ENCODE measurements around the gene TASP1. TPM values are rescaled to one million over a fixed set of nuclear protein-coding genes. Genes with fewer than 3 reads are reported as not detected.

TASP1 gene
- total RNA-seq, 1 donor from 2014 or later: 9.0 TPM

DNA sequence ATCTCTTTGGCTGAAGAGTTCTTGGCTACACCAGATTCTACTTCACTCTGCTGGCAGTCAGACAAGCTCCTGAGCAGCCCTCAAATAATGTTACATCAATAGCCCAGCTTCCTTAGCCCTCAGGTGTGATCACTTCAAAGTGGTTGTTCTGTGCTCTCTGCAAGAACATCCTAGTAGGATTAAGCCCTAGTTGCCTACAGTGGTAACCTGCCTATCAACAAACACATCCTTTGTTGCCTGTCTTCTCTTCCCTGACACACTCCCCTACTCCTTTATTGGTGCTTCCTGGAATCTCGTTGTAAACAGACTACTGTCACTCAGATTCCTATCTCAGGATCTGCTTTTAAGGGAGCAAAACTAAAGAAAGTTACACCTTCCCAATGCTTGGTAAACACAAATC, 45.1 kb upstream of the TASP1 start:
- DNase-seq (ENCODE audit: extremely low spot score, unreplicated experiment): no peak
- H3K36me3 Mint-ChIP-seq (ENCODE audit: unreplicated experiment): no peaks in the 10 kb centered on the region
- H3K4me1 Mint-ChIP-seq (ENCODE audit: unreplicated experiment): no peaks in the 10 kb centered on the region
- H3K27me3 Mint-ChIP-seq (ENCODE audit: unreplicated experiment): peaks cover 13% of the 10 kb centered on the region
- no peak overlapping the region for H3K4me3 Mint-ChIP-seq (ENCODE audit: unreplicated experiment)
- TF ChIP-seq, protein P1, sequence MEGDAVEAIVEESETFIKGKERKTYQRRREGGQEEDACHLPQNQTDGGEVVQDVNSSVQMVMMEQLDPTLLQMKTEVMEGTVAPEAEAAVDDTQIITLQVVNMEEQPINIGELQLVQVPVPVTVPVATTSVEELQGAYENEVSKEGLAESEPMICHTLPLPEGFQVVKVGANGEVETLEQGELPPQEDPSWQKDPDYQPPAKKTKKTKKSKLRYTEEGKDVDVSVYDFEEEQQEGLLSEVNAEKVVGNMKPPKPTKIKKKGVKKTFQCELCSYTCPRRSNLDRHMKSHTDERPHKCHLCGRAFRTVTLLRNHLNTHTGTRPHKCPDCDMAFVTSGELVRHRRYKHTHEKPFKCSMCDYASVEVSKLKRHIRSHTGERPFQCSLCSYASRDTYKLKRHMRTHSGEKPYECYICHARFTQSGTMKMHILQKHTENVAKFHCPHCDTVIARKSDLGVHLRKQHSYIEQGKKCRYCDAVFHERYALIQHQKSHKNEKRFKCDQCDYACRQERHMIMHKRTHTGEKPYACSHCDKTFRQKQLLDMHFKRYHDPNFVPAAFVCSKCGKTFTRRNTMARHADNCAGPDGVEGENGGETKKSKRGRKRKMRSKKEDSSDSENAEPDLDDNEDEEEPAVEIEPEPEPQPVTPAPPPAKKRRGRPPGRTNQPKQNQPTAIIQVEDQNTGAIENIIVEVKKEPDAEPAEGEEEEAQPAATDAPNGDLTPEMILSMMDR (IDR thresholded peaks at IDR 0.05): no peak
- no peak overlapping the region for H3K27ac Mint-ChIP-seq (ENCODE audit: unreplicated experiment)
- H3K9me3 Mint-ChIP-seq (ENCODE audit: unreplicated experiment): no peaks in the 10 kb centered on the region

DNA sequence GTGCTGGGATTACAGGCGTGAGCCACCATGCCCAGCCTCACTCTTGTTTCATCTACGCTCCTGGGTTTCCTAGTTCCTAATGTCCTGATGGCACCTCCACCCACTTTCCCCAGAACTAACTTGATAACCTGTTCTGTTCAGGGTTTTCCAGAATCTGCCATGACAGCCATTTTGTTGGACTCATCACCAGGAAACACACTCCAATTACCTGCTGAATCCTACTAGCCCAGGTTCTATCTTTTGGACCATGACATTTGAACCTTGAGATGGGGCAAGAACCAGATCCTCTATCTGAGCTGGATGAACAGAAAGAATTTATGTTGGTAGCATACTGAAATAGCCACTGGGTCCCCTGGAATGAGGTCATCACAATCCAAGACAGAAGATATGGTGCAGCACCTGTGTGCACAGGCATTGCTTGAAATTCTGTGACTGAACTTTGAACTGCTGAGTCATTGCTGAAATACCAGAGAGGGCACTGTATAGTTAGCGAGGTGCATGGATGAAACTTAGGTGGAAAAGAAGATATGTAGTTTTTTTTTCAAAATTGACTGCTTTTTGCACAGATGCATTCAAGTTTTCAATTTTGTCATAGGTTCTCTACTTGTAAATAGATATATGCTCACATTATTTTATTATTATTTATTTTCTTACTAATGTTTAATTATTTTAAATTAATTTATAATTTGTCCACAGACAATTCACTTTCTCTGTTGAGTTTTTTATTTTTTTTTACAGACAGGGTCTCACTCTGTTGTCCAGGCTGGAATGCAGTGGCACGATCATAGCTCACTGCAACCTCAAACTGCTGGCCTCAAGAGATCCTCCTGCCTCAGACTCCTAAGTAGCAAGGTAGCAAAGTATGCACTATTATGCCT, 42.8 kb upstream of the TASP1 start:
- H3K4me3 Mint-ChIP-seq (ENCODE audit: unreplicated experiment): no peak overlapping the region

DNA sequence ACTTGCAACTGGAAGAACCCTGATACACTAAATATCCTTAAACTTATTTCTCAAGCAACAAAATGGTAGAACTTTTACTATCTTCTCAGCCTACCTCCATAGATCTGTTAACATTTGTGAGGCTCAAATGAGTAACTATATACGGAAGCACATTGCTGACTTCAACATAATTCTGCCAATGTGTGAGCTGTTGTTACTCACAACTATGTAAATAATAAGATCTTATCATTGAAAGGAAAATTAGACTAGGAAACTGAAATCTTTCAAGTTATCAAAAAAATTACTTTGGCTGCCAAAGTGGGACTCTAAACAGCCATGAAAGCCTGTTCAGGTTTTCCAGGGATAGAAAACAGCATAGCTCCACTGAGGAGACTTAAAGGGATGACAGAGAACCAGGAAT, 40.2 kb upstream of the TASP1 start:
- Mint-ChIP-seq H3K4me1 (ENCODE audit: unreplicated experiment) (no peaks in the 10 kb centered on the region), H3K4me3 (ENCODE audit: unreplicated experiment) (no peak overlapping the region), H3K27me3 (ENCODE audit: unreplicated experiment) (peaks cover 5% of the 10 kb centered on the region), H3K36me3 (ENCODE audit: unreplicated experiment) (no peaks in the 10 kb centered on the region), H3K9me3 (ENCODE audit: unreplicated experiment) (no peaks in the 10 kb centered on the region), H3K27ac (ENCODE audit: unreplicated experiment) (no peak overlapping the region)
- TF ChIP-seq, protein P1 (IDR thresholded peaks at IDR 0.05): no peak
- no peak for DNase-seq (ENCODE audit: extremely low spot score, unreplicated experiment)

More for the DNA sequence above, 42.8 kb upstream of the TASP1 start:
- Mint-ChIP-seq H3K36me3 (ENCODE audit: unreplicated experiment) (no peaks in the 10 kb centered on the region), H3K27me3 (ENCODE audit: unreplicated experiment) (peaks cover 10% of the 10 kb centered on the region), H3K4me1 (ENCODE audit: unreplicated experiment) (no peaks in the 10 kb centered on the region), H3K9me3 (ENCODE audit: unreplicated experiment) (no peaks in the 10 kb centered on the region), H3K27ac (ENCODE audit: unreplicated experiment) (no peak overlapping the region)
- no peak for DNase-seq (ENCODE audit: extremely low spot score, unreplicated experiment)
- TF ChIP-seq, protein P1 (IDR thresholded peaks at IDR 0.05): no peak

DNA sequence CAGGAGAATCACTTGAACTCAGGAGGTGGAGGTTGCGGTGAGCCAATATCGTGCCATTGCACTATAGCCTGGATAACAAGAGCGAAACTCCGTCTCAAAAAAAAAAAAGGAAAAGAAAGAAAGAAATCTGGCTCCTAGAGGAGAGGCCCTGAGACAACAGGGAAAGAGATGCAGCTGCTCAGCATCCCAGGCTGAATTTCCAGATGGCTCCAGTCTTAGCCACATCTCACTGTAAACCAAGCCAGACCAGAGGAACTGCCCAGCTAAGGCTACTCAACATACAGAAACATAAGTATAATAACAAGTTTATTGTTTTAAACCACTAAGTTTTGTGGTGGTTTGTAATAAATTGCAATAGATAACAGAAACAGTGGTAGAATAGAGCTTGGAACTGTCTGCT, 38.5 kb upstream of the TASP1 start:
- H3K36me3 Mint-ChIP-seq (ENCODE audit: unreplicated experiment): no peaks in the 10 kb centered on the region
- TF ChIP-seq, protein P1 (IDR thresholded peaks at IDR 0.05): no peak
- no peaks in the 10 kb centered on the region for H3K9me3 Mint-ChIP-seq (ENCODE audit: unreplicated experiment)
- no peak for DNase-seq (ENCODE audit: extremely low spot score, unreplicated experiment)
- peaks cover under 1% of the 10 kb centered on the region for H3K4me1 Mint-ChIP-seq (ENCODE audit: unreplicated experiment)
- no peaks in the 10 kb centered on the region for H3K27me3 Mint-ChIP-seq (ENCODE audit: unreplicated experiment)
- H3K27ac Mint-ChIP-seq (ENCODE audit: unreplicated experiment): no peak overlapping the region
- no peak overlapping the region for H3K4me3 Mint-ChIP-seq (ENCODE audit: unreplicated experiment)

DNA sequence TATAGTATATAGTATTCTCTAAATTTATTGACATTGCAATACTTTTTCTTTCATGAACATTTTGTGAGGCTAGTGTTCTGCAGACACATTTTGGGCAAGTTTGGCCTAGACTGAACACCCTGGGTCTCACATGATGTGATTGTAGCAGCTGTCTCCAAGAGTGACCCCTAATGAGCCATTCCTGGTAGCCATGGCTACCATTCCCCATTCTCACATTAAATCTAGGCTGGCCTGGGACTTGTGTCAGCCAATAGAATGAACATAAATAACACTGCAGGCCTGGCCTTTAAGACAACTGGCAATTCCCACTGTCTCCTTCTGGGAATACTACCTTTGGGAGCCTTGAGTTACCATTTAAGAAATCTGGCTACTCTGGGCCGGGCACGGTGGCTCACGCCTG, 38.0 kb upstream of the TASP1 start:
- Mint-ChIP-seq H3K4me1 (ENCODE audit: unreplicated experiment) (peaks cover 6% of the 10 kb centered on the region), H3K27me3 (ENCODE audit: unreplicated experiment) (no peaks in the 10 kb centered on the region), H3K9me3 (ENCODE audit: unreplicated experiment) (no peaks in the 10 kb centered on the region), H3K4me3 (ENCODE audit: unreplicated experiment) (no peak overlapping the region), H3K36me3 (ENCODE audit: unreplicated experiment) (no peaks in the 10 kb centered on the region), H3K27ac (ENCODE audit: unreplicated experiment) (no peak overlapping the region)
- TF ChIP-seq, protein P1 (IDR thresholded peaks at IDR 0.05): no peak
- DNase-seq (ENCODE audit: extremely low spot score, unreplicated experiment): no peak
